ENCODE measurements around the gene RAB11FIP4.

The RAB11FIP4 gene

GRCh38 chr17:31558748-31559583 lies 167.5 kb downstream of the RAB11FIP4 start (continued):
- TF ChIP-seq ZBTB49 (tag by site-specific recombination; IDR thresholded peaks at IDR 0.05; ENCODE audit: low read depth), result no peak
- TF ChIP-seq HIC1 (tag by site-specific recombination; IDR thresholded peaks at IDR 0.05), result no peak
- TF ChIP-seq ZNF221 (tag by site-specific recombination; IDR thresholded peaks at IDR 0.05; ENCODE audit: borderline replicate concordance), result no peak
- TF ChIP-seq ZNF341 (tag by site-specific recombination; IDR thresholded peaks at IDR 0.05; ENCODE audit: low read depth), result no peak; the same call in 1 of the 2 replicates
- peak; percentile 22; the same call in 1 of the 2 replicates for TF ChIP-seq ZNF184 (tag by site-specific recombination; IDR thresholded peaks at IDR 0.05)
- TF ChIP-seq OSR2 (tag by site-specific recombination; IDR thresholded peaks at IDR 0.05), result no peak
- TF ChIP-seq REPIN1 (tag by site-specific recombination; IDR thresholded peaks at IDR 0.05; ENCODE audit: low read depth), result no peak
- 0 out of 2 replicates have a peak, but pooled peaks have one; percentile 52 for TF ChIP-seq KLF8 (tag by site-specific recombination; IDR thresholded peaks at IDR 0.05)
- TF ChIP-seq ZNF792 (tag by site-specific recombination; IDR thresholded peaks at IDR 0.05), result no peak
- no peak for TF ChIP-seq ZNF366 (tag by site-specific recombination; conservative IDR thresholded peaks at IDR 0.05)
- no peak for TF ChIP-seq ZNF510 (tag by site-specific recombination; IDR thresholded peaks at IDR 0.05; ENCODE audit: insufficient replicate concordance)
- no peak for TF ChIP-seq ZNF768 (tag by site-specific recombination; IDR thresholded peaks at IDR 0.05)
- peak; percentile 40; the same call in 1 of the 2 replicates for TF ChIP-seq ZSCAN30 (tag by site-specific recombination; IDR thresholded peaks at IDR 0.05)
- no peak for TF ChIP-seq ZBTB6 (tag by site-specific recombination; IDR thresholded peaks at IDR 0.05)
- TF ChIP-seq YY2 (tag by site-specific recombination; IDR thresholded peaks at IDR 0.05), result no peak
- no peak for TF ChIP-seq PRDM2 (tag by site-specific recombination; IDR thresholded peaks at IDR 0.05; ENCODE audit: borderline replicate concordance)
- TF ChIP-seq ZFP37 (tag by site-specific recombination; IDR thresholded peaks at IDR 0.05), result no peak
- TF ChIP-seq OVOL3 (tag by site-specific recombination; IDR thresholded peaks at IDR 0.05), result no peak
- no peak for TF ChIP-seq ATF2 (tag by site-specific recombination; IDR thresholded peaks at IDR 0.05; ENCODE audit: low read depth)
- TF ChIP-seq PRDM6 (tag by site-specific recombination; IDR thresholded peaks at IDR 0.05), result no peak
- TF ChIP-seq ZNF223 (tag by site-specific recombination; IDR thresholded peaks at IDR 0.05), result no peak
- TF ChIP-seq ZNF704 (tag by site-specific recombination; IDR thresholded peaks at IDR 0.05), result no peak

All from HEK293 (cell line).